CD4-positive, alpha-beta T cell treated with Interleukin-6 for 4 hours (primary cell): ENCODE results near the gene HRH2.
"Not testable (repeated sequence)": the region's sequence is repeated elsewhere in the genome, so short reads cannot be mapped to it uniquely, and the experiment has no call there.

Experiments
- DNase-seq: peaks from one replicate; pipeline ENCODE4 v3.0.0-alpha.2; 2020; ENCODE audit warnings: mixed read lengths

Gene HRH2

DNA sequence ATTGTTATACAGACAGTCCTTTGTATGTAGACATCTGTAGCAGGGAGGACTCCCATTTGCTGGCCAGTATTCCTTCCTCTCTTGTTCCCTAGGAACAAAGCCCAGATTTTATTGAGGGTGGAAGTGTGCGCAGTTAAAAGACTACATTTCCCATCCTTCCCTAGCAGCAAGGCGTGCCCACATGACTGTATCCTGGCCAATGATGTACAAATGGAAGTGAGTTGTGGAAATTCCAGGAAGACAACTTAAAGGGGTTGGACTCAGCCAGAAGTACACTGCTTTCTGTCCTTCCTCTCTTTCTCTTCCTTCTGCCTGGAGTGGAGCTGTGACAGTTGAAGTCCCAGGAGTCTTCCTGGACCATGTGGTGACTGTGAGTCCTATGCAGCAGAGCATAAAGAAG lies 89.0 kb downstream of the HRH2 start:
- DNase-seq: no peak

DNA sequence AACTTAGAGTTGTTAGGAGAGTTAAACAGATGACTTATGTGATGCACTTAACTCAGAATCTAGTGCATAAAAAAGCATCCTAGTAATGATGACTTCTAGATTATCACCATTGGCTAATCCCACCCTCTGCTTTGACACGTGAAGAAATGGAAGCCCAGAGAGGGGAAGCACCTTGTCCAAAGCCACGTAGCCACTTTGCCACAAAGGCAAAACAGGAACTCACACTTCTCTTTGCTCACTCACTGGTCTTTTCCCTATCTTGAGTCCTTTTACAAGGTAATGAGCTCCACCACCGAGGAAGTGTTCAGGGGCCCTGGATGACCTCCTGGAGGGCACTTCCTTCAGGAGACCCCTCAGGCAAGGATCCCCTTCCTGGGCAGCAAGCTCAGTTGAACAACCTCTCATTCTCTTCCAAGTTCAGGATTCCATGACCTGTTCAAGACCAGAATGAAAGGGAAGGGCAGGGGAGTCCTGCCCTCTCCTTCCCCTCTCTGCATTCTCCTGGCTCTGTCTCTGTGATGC lies 89.7 kb downstream of the HRH2 start:
- DNase-seq: no peak

DNA sequence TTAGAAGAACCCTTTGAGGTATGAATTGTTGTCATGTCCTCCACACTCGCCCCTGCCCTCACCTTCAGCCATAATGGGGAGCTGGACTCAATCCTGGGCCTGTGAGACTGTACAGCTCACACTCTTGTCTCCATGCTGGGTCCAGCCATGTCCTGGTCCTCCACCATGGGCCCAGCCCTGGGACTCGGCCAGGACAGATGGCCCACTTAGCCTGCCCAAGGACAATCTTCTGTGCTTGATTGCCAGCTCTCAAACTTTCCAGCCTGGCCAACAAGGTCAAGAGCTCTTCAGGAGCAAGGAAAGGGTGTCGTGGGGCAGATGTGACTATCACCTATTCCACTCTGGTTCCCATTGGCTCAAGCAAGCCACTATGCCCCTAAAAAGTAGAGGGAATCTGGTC lies 90.8 kb downstream of the HRH2 start:
- no peak for DNase-seq

DNA sequence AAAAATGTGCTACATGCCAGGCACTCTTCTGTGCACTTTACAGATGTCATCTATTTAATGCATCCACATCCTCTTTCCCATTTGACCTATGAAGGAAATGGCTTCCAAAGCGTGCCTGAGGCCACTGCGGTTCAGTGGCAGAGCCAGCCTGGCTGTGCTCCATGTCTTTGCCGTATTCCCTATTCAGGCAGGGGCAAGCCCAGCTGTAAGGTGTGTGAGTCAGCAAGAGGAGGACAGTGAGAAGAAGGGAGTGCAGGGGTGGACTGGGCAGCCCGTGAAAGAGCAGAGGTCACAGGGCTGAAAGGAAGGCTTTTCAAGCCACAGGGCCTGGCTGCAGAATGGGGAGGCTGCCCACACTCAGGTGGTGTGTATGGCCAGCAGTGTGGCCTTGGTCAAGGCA lies 91.7 kb downstream of the HRH2 start:
- no peak for DNase-seq

DNA sequence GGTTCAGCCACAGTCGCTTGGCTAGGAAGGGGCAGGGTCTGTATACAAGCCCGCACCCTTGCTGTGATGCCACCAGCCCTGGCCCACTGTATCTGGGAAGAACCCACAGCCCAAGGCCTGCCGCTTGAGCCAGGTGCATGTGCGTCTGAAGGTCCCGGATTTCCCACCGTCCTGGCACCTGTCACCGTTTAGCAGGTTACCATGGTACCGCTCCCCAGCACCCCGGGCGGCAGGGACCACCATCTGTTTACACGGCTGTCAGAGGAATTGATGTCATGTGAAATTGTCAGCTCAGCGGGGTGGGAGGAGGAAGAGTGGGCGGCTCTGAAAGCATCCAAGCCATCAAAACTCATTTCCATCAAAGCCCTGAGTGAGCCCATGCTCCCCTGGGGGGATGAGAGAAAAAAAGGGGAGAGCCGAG lies 92.7 kb downstream of the HRH2 start:
- no peak for DNase-seq

DNA sequence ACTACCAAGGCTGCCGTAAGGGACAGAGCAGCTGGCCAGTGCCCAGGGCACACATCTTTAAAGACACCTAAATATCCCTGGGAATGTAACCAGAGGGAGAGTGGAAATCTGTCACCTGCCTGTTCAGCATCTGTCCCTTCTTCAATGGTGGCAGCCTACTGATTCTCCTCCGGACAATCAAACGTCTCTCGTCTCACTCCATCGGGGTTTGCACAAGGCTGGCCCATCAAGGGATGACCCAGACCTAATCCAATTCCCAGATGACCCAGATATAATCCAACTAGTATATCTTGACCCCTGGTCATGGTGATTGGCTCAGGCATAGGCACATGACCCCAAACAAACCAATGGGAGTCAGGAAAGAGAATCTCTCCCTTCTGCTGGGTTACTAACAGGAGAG lies 93.5 kb downstream of the HRH2 start:
- no peak for DNase-seq

DNA sequence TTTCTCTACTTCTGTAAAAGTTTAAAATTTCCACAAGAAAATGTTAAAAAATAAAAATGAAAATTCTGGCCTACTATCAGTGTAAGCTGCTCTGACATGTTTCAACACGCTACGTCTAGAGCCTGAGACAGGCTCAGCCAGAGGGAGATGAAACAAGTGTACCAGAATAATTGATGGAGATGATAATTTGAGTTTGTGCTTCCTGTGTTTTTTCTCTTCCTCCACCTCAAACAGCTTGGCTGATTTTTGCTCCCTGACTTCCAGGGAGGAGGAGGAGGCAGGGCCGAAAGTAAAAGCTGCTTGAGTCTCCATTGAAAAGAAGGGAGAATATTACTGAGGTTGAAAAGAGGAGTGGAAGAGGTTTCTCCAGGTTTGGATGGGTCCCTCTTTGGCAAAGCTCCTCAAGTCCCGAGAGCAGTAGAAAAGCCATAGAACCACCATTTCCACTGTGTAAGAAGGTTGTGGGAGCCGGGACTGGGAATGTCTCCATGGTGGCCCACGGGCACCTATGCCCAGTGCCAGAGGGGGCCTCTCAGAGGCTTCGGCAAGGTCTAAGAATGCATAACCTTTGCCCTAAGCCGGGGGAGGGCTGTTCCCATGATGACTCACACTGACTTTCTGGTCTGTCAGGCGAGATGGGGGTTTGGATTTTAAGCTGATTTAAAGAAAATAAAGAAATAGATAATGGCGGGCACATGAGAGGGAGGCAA lies 95.1 kb downstream of the HRH2 start:
- no peak for DNase-seq

DNA sequence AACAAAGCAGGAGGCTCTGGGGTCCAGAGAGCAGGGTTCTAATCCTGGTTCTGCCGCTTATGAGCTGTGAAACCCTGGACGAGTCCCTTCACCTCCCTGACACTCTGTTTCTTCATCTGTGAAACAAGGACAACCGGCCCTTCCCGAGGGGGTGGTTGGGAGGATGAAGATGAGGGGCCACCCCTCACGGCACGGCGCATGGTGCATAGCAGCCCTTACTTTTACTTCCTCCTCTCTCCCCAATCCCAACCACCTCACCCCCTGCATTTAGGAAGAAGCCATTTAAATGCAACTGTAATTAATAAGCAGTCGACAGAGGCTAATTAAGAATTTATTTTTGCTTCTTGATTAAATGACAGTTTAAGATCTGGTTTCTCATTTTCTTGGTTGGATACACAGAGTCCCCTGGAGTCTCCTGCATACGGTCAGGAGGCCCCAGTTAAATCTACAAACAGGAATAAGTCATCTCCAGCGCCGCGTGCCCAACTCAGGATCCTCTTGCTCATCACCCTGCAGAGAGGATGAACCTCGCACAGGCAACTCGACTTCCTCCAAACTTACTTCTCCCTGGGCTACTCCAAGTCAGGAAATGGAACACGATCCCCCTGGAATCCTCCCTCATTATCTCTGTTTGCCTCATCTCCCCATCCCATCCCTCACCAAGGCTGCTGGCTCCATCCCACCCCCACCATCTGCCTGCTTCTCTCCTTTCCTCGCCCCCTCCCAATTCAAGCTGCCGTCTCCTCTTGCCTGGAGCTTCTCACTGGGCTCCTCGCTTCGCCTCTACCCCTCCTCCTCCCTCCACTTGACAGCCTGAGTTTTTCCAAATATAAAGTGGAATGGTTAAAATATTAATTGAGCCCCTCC lies 95.9 kb downstream of the HRH2 start:
- no peak for DNase-seq

DNA sequence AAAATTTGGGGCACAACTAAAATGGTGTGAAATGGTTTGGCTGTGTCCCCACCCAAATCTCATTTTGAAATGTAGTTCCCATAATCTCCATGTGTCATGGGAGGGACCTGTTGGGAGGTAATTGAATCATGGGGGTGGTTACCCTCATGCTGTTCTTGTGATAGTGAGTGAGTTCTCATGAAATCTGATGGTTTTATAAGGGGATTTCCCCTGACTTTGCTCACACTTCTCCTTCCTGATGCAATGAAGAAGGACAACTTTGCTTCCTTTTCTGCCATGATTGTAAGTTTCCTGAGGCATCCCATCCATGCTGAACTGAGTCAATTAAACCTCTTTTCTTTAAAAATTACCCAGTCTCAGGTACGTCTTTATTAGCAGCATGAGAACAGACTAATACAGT lies 102.1 kb downstream of the HRH2 start:
- DNase-seq: not testable (repeated sequence)
